Skeletal muscle satellite cell (primary cell): Measurements from ENCODE around the gene NPTN. TPM values are rescaled to one million over a fixed set of nuclear protein-coding genes. Genes with fewer than 3 reads are reported as not detected.

Experiments
- H3K27me3 ChIP-seq: 2 replicates; pipeline ENCODE4 v1.7.0; 2013; ENCODE audit warnings: low read length; ENCODE audit not compliant: control insufficient read depth, insufficient read depth
- H3K36me3 ChIP-seq: 2 replicates; pipeline ENCODE4 v1.7.0; 2013; ENCODE audit warnings: mild to moderate bottlenecking, control low read depth, low read length; ENCODE audit not compliant: insufficient read depth
- H3K4me1 ChIP-seq: 2 replicates; pipeline ENCODE4 v1.7.0; 2013; ENCODE audit warnings: low read length; ENCODE audit not compliant: control insufficient read depth, insufficient read depth
- H3K4me2 ChIP-seq: 2 replicates; pipeline ENCODE4 v1.7.0; 2013; ENCODE audit warnings: mild to moderate bottlenecking, low read length
- H3K4me3 ChIP-seq: 2 replicates; pipeline ENCODE4 v1.7.0; 2013; ENCODE audit warnings: low read length
- H3K9ac ChIP-seq: 2 replicates; pipeline ENCODE4 v1.7.0; 2013; ENCODE audit warnings: mild to moderate bottlenecking, low read depth, low read length, moderate library complexity
- H3K9me3 ChIP-seq: replicated peaks from 2 replicates; pipeline ENCODE4 v1.7.0; 2013; ENCODE audit warnings: mild to moderate bottlenecking, control low read depth, low read length
- total RNA-seq: library from RNA; depleted of rRNA; stranded (reverse); fragments of >200 nt; gene quantifications from 2 replicates; pipeline ENCODE4 v1.2.3, GENCODE V29; 2012; rRNA removed

The NPTN gene
- 52.5 and 58.8 TPM in 2 replicates for total RNA-seq

GRCh38 chr15:73633111-73633990, at the start of gene NPTN:
TSS of gene NPTN (minus strand) at chr15:73633389. CDS start at chr15:73633215, 174 bp downstream.
- Histone ChIP-seq H3K36me3 (no peaks in the 10 kb centered on the region), H3K4me3 (peak within 1 kb of the TSS; percentile 80), H3K27me3 (no peaks in the 10 kb centered on the region), H3K4me1 (peaks cover 48% of the 10 kb centered on the region), H3K9ac (peak within 1 kb of the TSS; percentile 93), H3K4me2 (peak within 1 kb of the TSS; percentile 89), H3K9me3 (no peaks in the 10 kb centered on the region)

- peaks cover 45% of the 10 kb centered on the region for H3K4me1 ChIP-seq
- no peaks in the 10 kb centered on the region for H3K27me3 ChIP-seq
- no peak overlapping the region for H3K9ac ChIP-seq
- no peaks in the 10 kb centered on the region for H3K9me3 ChIP-seq
- H3K4me2 ChIP-seq, result peak overlapping the region; percentile 7
- H3K4me3 ChIP-seq, result no peak overlapping the region
- H3K36me3 ChIP-seq, result no peaks in the 10 kb centered on the region
Measured at GRCh38 chr15:73682600-73683090, 49.5 kb upstream of the NPTN start.

- Histone ChIP-seq H3K36me3 (no peaks in the 10 kb centered on the region), H3K9me3 (no peaks in the 10 kb centered on the region), H3K4me1 (peaks cover 39% of the 10 kb centered on the region), H3K4me3 (no peak overlapping the region), H3K9ac (no peak overlapping the region), H3K4me2 (peak overlapping the region; percentile 7), H3K27me3 (no peaks in the 10 kb centered on the region)
Measured at GRCh38 chr15:73681856-73682599, 48.8 kb upstream of the NPTN start.

- Histone ChIP-seq H3K4me3 (no peak overlapping the region), H3K9me3 (no peaks in the 10 kb centered on the region), H3K4me2 (no peak overlapping the region), H3K4me1 (peaks cover 29% of the 10 kb centered on the region), H3K27me3 (peaks cover 5% of the 10 kb centered on the region), H3K9ac (no peak overlapping the region), H3K36me3 (no peaks in the 10 kb centered on the region)
Measured at GRCh38 chr15:73681063-73681462, 47.9 kb upstream of the NPTN start.

GRCh38 chr15:73680549-73680948, 47.4 kb upstream of the NPTN start:
- Histone ChIP-seq H3K9me3 (no peaks in the 10 kb centered on the region), H3K4me1 (peaks cover 24% of the 10 kb centered on the region), H3K36me3 (no peaks in the 10 kb centered on the region), H3K9ac (no peak overlapping the region), H3K27me3 (peaks cover 7% of the 10 kb centered on the region), H3K4me3 (no peak overlapping the region), H3K4me2 (no peak overlapping the region)

- H3K9ac ChIP-seq, result no peak overlapping the region
- H3K4me1 ChIP-seq, result peaks cover 22% of the 10 kb centered on the region
- no peaks in the 10 kb centered on the region for H3K36me3 ChIP-seq
- no peaks in the 10 kb centered on the region for H3K9me3 ChIP-seq
- H3K4me2 ChIP-seq, result no peak overlapping the region
- H3K4me3 ChIP-seq, result no peak overlapping the region
- peaks cover 10% of the 10 kb centered on the region for H3K27me3 ChIP-seq
Measured at GRCh38 chr15:73679964-73680363, 46.8 kb upstream of the NPTN start.

- no peaks in the 10 kb centered on the region for H3K9me3 ChIP-seq
- H3K27me3 ChIP-seq, result peaks cover 18% of the 10 kb centered on the region
- H3K4me2 ChIP-seq, result no peak overlapping the region
- H3K9ac ChIP-seq, result no peak overlapping the region
- H3K36me3 ChIP-seq, result no peaks in the 10 kb centered on the region
- H3K4me1 ChIP-seq, result peaks cover 22% of the 10 kb centered on the region
- no peak overlapping the region for H3K4me3 ChIP-seq
Measured at GRCh38 chr15:73679180-73679579, 46.0 kb upstream of the NPTN start.

GRCh38 chr15:73678498-73678897, 45.3 kb upstream of the NPTN start:
- H3K9ac ChIP-seq, result no peak overlapping the region
- peaks cover 25% of the 10 kb centered on the region for H3K27me3 ChIP-seq
- H3K36me3 ChIP-seq, result no peaks in the 10 kb centered on the region
- H3K9me3 ChIP-seq, result no peaks in the 10 kb centered on the region
- H3K4me1 ChIP-seq, result peaks cover 18% of the 10 kb centered on the region
- H3K4me3 ChIP-seq, result no peak overlapping the region
- no peak overlapping the region for H3K4me2 ChIP-seq

GRCh38 chr15:73677733-73678132, 44.5 kb upstream of the NPTN start:
- no peak overlapping the region for H3K9ac ChIP-seq
- no peak overlapping the region for H3K4me2 ChIP-seq
- H3K36me3 ChIP-seq, result no peaks in the 10 kb centered on the region
- H3K4me3 ChIP-seq, result no peak overlapping the region
- no peaks in the 10 kb centered on the region for H3K9me3 ChIP-seq
- peaks cover 12% of the 10 kb centered on the region for H3K4me1 ChIP-seq
- H3K27me3 ChIP-seq, result peaks cover 33% of the 10 kb centered on the region

GRCh38 chr15:73677146-73677607, 44.0 kb upstream of the NPTN start:
- Histone ChIP-seq H3K9ac (no peak overlapping the region), H3K27me3 (peaks cover 38% of the 10 kb centered on the region)

GRCh38 chr15:73674587-73674986, 41.4 kb upstream of the NPTN start:
- Histone ChIP-seq H3K27me3 (peaks cover 60% of the 10 kb centered on the region), H3K4me1 (no peaks in the 10 kb centered on the region)

More at GRCh38 chr15:73677146-73677607, 44.0 kb upstream of the NPTN start:
- Histone ChIP-seq H3K4me1 (peaks cover 7% of the 10 kb centered on the region), H3K36me3 (no peaks in the 10 kb centered on the region), H3K4me2 (no peak overlapping the region), H3K9me3 (no peaks in the 10 kb centered on the region), H3K4me3 (no peak overlapping the region)

More at GRCh38 chr15:73674587-73674986, 41.4 kb upstream of the NPTN start:
- Histone ChIP-seq H3K9ac (no peak overlapping the region), H3K4me3 (no peak overlapping the region), H3K36me3 (no peaks in the 10 kb centered on the region), H3K9me3 (no peaks in the 10 kb centered on the region), H3K4me2 (no peak overlapping the region)
